ENCODE data around the gene GALP. TPM values are rescaled to one million over a fixed set of nuclear protein-coding genes. Genes with fewer than 3 reads are reported as not detected.
"Not testable (repeated sequence)": the region's sequence is repeated elsewhere in the genome, so short reads cannot be mapped to it uniquely, and the experiment has no call there.

The GALP gene
- total RNA-seq = not detected

DNA sequence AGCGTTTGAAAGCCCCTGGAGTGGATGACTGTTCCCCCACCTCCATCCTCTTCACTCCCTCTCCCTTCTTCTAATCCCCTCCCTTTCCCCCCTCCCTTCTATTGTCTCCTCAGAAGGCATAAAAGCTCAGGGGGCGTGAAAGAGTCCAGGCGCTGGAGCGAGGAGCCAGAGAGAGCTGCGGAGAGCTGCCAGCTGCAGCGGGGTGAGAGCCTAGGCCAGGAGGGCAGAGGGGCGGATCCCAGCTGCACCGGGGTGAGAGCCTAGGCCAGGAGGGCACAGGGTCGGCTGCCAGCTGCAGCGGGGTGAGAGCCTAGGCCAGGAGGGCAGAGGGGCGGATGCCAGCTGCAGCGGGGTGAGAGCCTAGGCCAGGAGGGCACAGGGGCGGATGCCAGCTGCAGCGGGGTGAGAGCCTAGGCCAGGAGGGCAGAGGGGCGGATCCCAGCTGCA lies at the start of gene GALP:
GALP (plus strand) TSS at position 148 of the 447 bp plus-strand sequence. CDS start 1,101 bp downstream, outside the sequence.
- H3K27ac ChIP-seq; H3K36me3 ChIP-seq; intact Hi-C loops (cut with DNase I; ENCODE audit: low total_unique reads); H3K9me3 ChIP-seq; DNase-seq (ENCODE audit: low spot score in 2 of 2); H3K4me3 ChIP-seq; H3K4me1 ChIP-seq: not testable (repeated sequence)
- H3K27me3 ChIP-seq = peaks cover 0 to 18% of the 10 kb centered on the region in 2 donors

DNA sequence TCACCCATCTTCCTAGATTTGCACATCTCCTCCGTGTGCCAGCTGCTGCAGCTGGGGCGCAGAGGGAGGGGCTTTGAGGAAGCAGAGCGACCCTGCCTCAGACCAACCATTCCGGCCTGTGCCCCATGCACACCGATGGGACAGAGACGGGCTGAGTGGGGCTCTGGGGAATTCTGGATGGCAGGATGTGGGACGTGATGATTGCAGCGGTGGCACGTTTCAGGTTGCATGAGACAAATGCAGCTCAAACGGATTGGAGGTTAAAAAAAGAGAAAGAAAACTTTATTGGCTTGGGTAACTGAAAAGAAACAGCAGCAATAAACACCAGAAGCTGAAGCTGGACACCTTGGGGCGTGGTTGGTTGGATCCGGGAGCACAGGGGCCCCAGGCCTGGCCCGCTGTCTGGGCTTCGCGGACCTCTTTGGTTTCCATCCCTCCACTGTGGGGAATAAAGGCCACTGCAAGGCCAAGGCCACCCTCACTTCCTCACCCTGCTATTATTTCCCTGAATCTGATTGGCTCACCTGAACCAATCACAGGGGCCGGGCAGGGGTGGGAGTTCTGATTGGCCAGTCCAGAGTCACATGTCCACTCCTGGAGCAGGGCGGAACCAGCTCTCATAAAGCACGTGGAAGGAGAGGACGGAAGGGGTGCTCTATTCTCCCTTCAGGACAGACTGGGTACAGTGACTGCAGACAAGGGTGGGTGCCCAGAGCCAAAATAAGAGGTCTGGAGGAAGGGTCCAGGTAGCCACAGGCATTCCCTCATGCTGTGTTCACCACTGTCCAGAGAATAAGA lies 48.6 kb upstream of the GALP start:
- H3K27me3 ChIP-seq = no peaks in the 10 kb centered on the region
- DNase-seq (ENCODE audit: low spot score in 2 of 2) = no peak

DNA sequence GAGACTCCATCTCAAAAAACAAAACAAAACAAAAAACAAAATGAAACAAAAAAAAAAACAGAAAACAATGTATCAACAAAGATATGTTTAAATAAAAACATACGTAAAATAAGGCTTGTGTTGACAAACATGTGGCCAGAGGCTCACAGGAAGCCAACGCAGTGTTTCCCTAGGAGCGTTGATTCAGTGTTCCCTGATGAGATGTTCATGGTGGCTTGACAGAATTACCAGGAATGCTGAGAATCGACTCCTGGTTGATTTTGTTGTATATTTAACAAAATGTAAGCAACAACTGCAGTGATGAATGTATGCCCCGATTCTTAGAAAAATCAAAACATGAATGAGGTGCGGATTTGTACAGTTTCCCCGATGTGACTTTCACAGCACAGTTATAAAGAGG lies 45.8 kb upstream of the GALP start:
- intact Hi-C loops (cut with DNase I; ENCODE audit: low total_unique reads) = no loop called here

More for the DNA sequence above, 48.6 kb upstream of the GALP start:
- intact Hi-C loops (cut with DNase I; ENCODE audit: low total_unique reads) = no loop called here
- no peaks in the 10 kb centered on the region for H3K9me3 ChIP-seq
- no peak overlapping the region for H3K27ac ChIP-seq
- no peak for TF ChIP-seq POLR2A (IDR thresholded peaks at IDR 0.05)
- TF ChIP-seq POLR2AphosphoS5 (IDR thresholded peaks at IDR 0.05) = no peak
- no peaks in the 10 kb centered on the region for H3K4me1 ChIP-seq
- H3K4me3 ChIP-seq = no peak overlapping the region
- no peaks in the 10 kb centered on the region for H3K36me3 ChIP-seq

DNA sequence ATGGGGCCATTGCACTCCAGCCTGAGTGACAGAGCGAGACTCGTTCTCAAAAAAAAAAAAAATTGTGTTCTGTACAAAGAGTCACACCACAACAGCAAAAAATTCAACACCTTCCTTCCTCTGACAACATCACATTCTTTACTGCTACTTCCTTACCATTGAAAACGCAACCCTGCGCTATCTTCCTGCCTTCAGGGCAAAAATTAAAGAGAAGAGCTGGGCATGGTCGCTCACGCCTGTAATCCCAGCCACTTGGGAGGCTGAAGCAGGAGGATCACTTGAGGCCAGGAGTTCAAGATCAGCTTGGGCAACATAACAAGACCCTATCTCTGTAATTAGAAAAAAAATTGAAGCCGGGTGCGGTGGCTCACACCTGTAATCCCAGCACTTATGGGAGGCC lies 44.2 kb upstream of the GALP start:
- DNase-seq (ENCODE audit: low spot score in 2 of 2) = no peak
- Histone ChIP-seq H3K4me1 (no peaks in the 10 kb centered on the region), H3K36me3 (no peaks in the 10 kb centered on the region), H3K4me3 (no peak overlapping the region), H3K9me3 (no peaks in the 10 kb centered on the region), H3K27ac (peak overlapping the region; percentile 52 to 67), H3K27me3 (no peaks in the 10 kb centered on the region)
- intact Hi-C loops (cut with DNase I; ENCODE audit: low total_unique reads) = no loop called here
- TF ChIP-seq POLR2A (IDR thresholded peaks at IDR 0.05) (no peak), CTCF (IDR thresholded peaks at IDR 0.05) (no peak), POLR2AphosphoS5 (IDR thresholded peaks at IDR 0.05) (no peak)

More for the DNA sequence above, 45.8 kb upstream of the GALP start:
- TF ChIP-seq POLR2A (IDR thresholded peaks at IDR 0.05) = no peak
- no peak for TF ChIP-seq CTCF (IDR thresholded peaks at IDR 0.05)
- no peak for TF ChIP-seq POLR2AphosphoS5 (IDR thresholded peaks at IDR 0.05)
- H3K27me3 ChIP-seq = no peaks in the 10 kb centered on the region
- no peak overlapping the region for H3K27ac ChIP-seq
- H3K4me3 ChIP-seq = no peak overlapping the region
- no peaks in the 10 kb centered on the region for H3K4me1 ChIP-seq
- no peak for DNase-seq (ENCODE audit: low spot score in 2 of 2)
- no peaks in the 10 kb centered on the region for H3K9me3 ChIP-seq
- no peaks in the 10 kb centered on the region for H3K36me3 ChIP-seq

- Histone ChIP-seq H3K27me3 (no peaks in the 10 kb centered on the region), H3K4me3 (peak overlapping the region in 1 of 3 donors; percentile 25), H3K36me3 (no peaks in the 10 kb centered on the region), H3K9me3 (no peaks in the 10 kb centered on the region), H3K27ac (peak overlapping the region; percentile 67 to 77), H3K4me1 (no peaks in the 10 kb centered on the region)
- TF ChIP-seq POLR2A (IDR thresholded peaks at IDR 0.05) (no peak), POLR2AphosphoS5 (IDR thresholded peaks at IDR 0.05) (no peak), CTCF (IDR thresholded peaks at IDR 0.05) (no peak)
- no peak for DNase-seq (ENCODE audit: low spot score in 2 of 2)
- intact Hi-C loops (cut with DNase I; ENCODE audit: low total_unique reads) = no loop called here
Observed at GRCh38 chr19:56132316-56132822, 43.4 kb upstream of the GALP start.
